H1 (cell line): ENCODE results near the gene CWC15. TPM values are rescaled to one million over a fixed set of nuclear protein-coding genes. Genes with fewer than 3 reads are reported as not detected.
"Not testable (repeated sequence)": the region's sequence is repeated elsewhere in the genome, so short reads cannot be mapped to it uniquely, and the experiment has no call there.

ENCODE experiments used
- CTCF ChIA-PET: fragments of 300-600 bp; sonication (Branson Sonifier 250); formaldehyde crosslinking; loops from one replicate; lab custom pipeline; 2021; ENCODE audit not compliant: partially characterized antibody; lab: Charles Lee
- POLR2A ChIA-PET: fragments of 300-600 bp; sonication (Branson Sonifier 250); formaldehyde crosslinking; loops from one replicate; lab custom pipeline; 2021; ENCODE audit warnings: inconsistent platforms; ENCODE audit not compliant: partially characterized antibody; lab: Charles Lee
- DNase-seq, 2 experiments: peaks; one replicate each; pipeline versions ENCODE4 v3.0.0 to v3.0.0-alpha.2; 2010 to 2022; ENCODE audit warnings: low spot score in 2 of 2, low read depth in 1 of 2, mixed read lengths in 1 of 2
- FAIRE-seq: peaks from 2 replicates; lab custom pipeline; 2011; peaks lifted over from hg19 to GRCh38; lab: Jason Lieb, UNC
- H2AFZ ChIP-seq: 2 replicates; pipeline ENCODE4 v1.8.1; 2012; ENCODE audit warnings: low read length, inconsistent platforms
- H2AK5ac ChIP-seq: 2 replicates; pipeline ENCODE4 v1.6.1; 2013; ENCODE audit warnings: low read depth, low read length
- H2BK120ac ChIP-seq: replicated peaks from 2 replicates; pipeline ENCODE3; 2013; ENCODE audit warnings: low read depth, low read length, inconsistent platforms
- H2BK12ac ChIP-seq: 2 replicates; pipeline ENCODE4 v1.6.1; 2013; ENCODE audit warnings: low read depth, low read length
- H2BK15ac ChIP-seq: 2 replicates; pipeline ENCODE4 v1.6.1; 2013; ENCODE audit warnings: low read length
- H2BK20ac ChIP-seq: 2 replicates; pipeline ENCODE4 v1.6.1; 2013; ENCODE audit warnings: low read length
- H2BK5ac ChIP-seq: 2 replicates; pipeline ENCODE4 v1.6.1; 2013; ENCODE audit warnings: low read depth, low read length
- H3K14ac ChIP-seq: 2 replicates; pipeline ENCODE4 v1.6.1; 2013; ENCODE audit warnings: inconsistent platforms; ENCODE audit not compliant: insufficient read length
- H3K18ac ChIP-seq: 2 replicates; pipeline ENCODE4 v1.6.1; 2013; ENCODE audit warnings: low read length; ENCODE audit errors: extremely low read depth
- H3K23ac ChIP-seq: 2 replicates; pipeline ENCODE4 v1.6.1; 2013; ENCODE audit warnings: inconsistent platforms; ENCODE audit not compliant: insufficient read length
- H3K23me2 ChIP-seq: 2 replicates; pipeline ENCODE4 v1.6.1; 2013; ENCODE audit warnings: low read depth, low read length
- H3K27ac ChIP-seq: 2 replicates; pipeline ENCODE4 v1.6.1; 2011; ENCODE audit warnings: low read depth, low read length, inconsistent platforms
- H3K27me3 ChIP-seq, 4 experiments: replicated peaks in 1 of 4; 1 replicate in 1 of 4; 2 replicates in 3 of 4; pipeline versions ENCODE4 v1.6.1 to v1.8.1; 2011 to 2013; ENCODE audit warnings: low read length in 3 of 4, mild to moderate bottlenecking in 3 of 4, inconsistent platforms in 2 of 4, mixed read lengths in 2 of 4, moderate library complexity in 1 of 4; ENCODE audit not compliant: control insufficient read depth in 3 of 4, insufficient read depth in 3 of 4; ENCODE audit errors: extremely low read depth in 1 of 4
- H3K36me3 ChIP-seq, 4 experiments: 2 replicates each; pipeline versions ENCODE4 v1.6.1 to v1.8.1; 2011 to 2013; ENCODE audit warnings: mild to moderate bottlenecking in 4 of 4, low read length in 3 of 4, moderate library complexity in 2 of 4, control low read depth in 1 of 4, inconsistent platforms in 1 of 4; ENCODE audit not compliant: insufficient read depth in 4 of 4, control insufficient read depth in 2 of 4
- H3K4ac ChIP-seq: replicated peaks from 2 replicates; pipeline ENCODE3; 2013; ENCODE audit warnings: low read length, low read depth, mixed read lengths, inconsistent platforms; ENCODE audit not compliant: insufficient read length
- H3K4me1 ChIP-seq, 4 experiments: replicated peaks in 1 of 4; 1 replicate in 1 of 4; 2 replicates in 3 of 4; pipeline versions ENCODE4 v1.6.1 to v1.8.1; 2011 to 2013; ENCODE audit warnings: low read length in 3 of 4, inconsistent platforms in 2 of 4, mixed read lengths in 1 of 4; ENCODE audit not compliant: insufficient read depth in 4 of 4, control insufficient read depth in 3 of 4
- H3K4me2 ChIP-seq, 2 experiments: 2 replicates each; pipeline versions ENCODE4 v1.6.1 to v1.8.1; 2011 to 2013; ENCODE audit warnings: low read depth in 2 of 2, low read length in 2 of 2, control low read depth in 1 of 2, inconsistent platforms in 1 of 2, mild to moderate bottlenecking in 1 of 2; ENCODE audit not compliant: insufficient read depth in 1 of 2
- H3K4me3 ChIP-seq, 4 experiments: fragments of 200-600, 300-600 bp in 1 of 4; sonication (generic), shearing (Covaris generic), sonication (Bioruptor Twin) in 1 of 4; 2 replicates each; pipeline versions ENCODE4 v1.5.1 to v1.8.1; 2011 to 2016; ENCODE audit warnings: low read length in 4 of 4, low read depth in 3 of 4, control low read depth in 2 of 4, inconsistent platforms in 2 of 4, mild to moderate bottlenecking in 2 of 4, mixed read lengths in 1 of 4, moderate library complexity in 1 of 4; ENCODE audit not compliant: insufficient read depth in 2 of 4; ENCODE audit errors: extremely low read depth in 1 of 4
- H3K56ac ChIP-seq: replicated peaks from 2 replicates; pipeline ENCODE3; 2013; ENCODE audit warnings: low read depth, mild to moderate bottlenecking, mixed read lengths, low read length, inconsistent platforms; ENCODE audit not compliant: insufficient read length
- H3K79me1 ChIP-seq: 2 replicates; pipeline ENCODE4 v1.6.1; 2013; ENCODE audit warnings: low read depth, low read length, control low read depth
- H3K79me2 ChIP-seq, 2 experiments: 2 replicates each; pipeline versions ENCODE4 v1.6.1 to v1.8.1; 2012 to 2013; ENCODE audit warnings: low read length in 2 of 2, mild to moderate bottlenecking in 2 of 2, inconsistent platforms in 1 of 2; ENCODE audit not compliant: insufficient read depth in 2 of 2, control insufficient read depth in 1 of 2
- H3K9ac ChIP-seq, 4 experiments: replicated peaks in 1 of 4; 1 replicate in 1 of 4; 2 replicates in 3 of 4; pipeline versions ENCODE4 v1.6.1 to v1.8.1; 2011 to 2013; ENCODE audit warnings: low read depth in 3 of 4, low read length in 3 of 4, control low read depth in 2 of 4, mild to moderate bottlenecking in 2 of 4, moderate library complexity in 2 of 4, inconsistent platforms in 1 of 4; ENCODE audit errors: extremely low read depth in 1 of 4
- H3K9me3 ChIP-seq, 2 experiments: 2 replicates each; pipeline versions ENCODE4 v1.6.1 to v1.8.1; 2012 to 2013; ENCODE audit warnings: mild to moderate bottlenecking in 2 of 2, moderate library complexity in 2 of 2, control low read depth in 1 of 2, inconsistent platforms in 1 of 2, low read depth in 1 of 2, low read length in 1 of 2, mixed read lengths in 1 of 2; ENCODE audit not compliant: insufficient read depth in 2 of 2
- H4K20me1 ChIP-seq, 2 experiments: replicated peaks in 1 of 2; 2 replicates each; pipeline versions ENCODE3 to v1.8.1; 2011 to 2013; ENCODE audit warnings: inconsistent platforms in 2 of 2, low read length in 2 of 2, mild to moderate bottlenecking in 1 of 2; ENCODE audit not compliant: insufficient read depth in 2 of 2, control insufficient read depth in 1 of 2
- H4K5ac ChIP-seq: 2 replicates; pipeline ENCODE4 v1.6.1; 2013; ENCODE audit warnings: low read length, low read depth, mixed read lengths, inconsistent platforms; ENCODE audit not compliant: insufficient read length
- H4K8ac ChIP-seq: 2 replicates; pipeline ENCODE4 v1.8.0; 2013; ENCODE audit warnings: mild to moderate bottlenecking, moderate library complexity, low read length, inconsistent platforms; ENCODE audit not compliant: insufficient read depth; ENCODE audit errors: extremely low read depth
- H4K91ac ChIP-seq: replicated peaks from 2 replicates; pipeline ENCODE3; 2013; ENCODE audit warnings: low read length, mixed read lengths, inconsistent platforms; ENCODE audit not compliant: insufficient read length
- CEBPB ChIP-seq: IDR thresholded peaks from 2 replicates; pipeline ENCODE4 v1.6.1; 2012; ENCODE audit warnings: low read depth, low read length
- TEAD4 ChIP-seq: IDR thresholded peaks from 2 replicates; pipeline ENCODE4 v1.6.1; 2012; ENCODE audit warnings: low read depth, low read length, inconsistent platforms, mixed read lengths
- WGBS, 2 experiments: shearing (Covaris generic) in 1 of 2; methylation state at CpG; one replicate each; pipeline versions ENCODE4 v1.1.6 to v1.1.7; 2013 to 2015; ENCODE audit warnings: low lambda C conversion rate in 2 of 2, mixed read lengths in 2 of 2, inconsistent platforms in 1 of 2, low coverage in 1 of 2, missing lambda C conversion rate in 1 of 2; ENCODE audit not compliant: insufficient replicate concordance in 2 of 2, insufficient coverage in 1 of 2, insufficient read length in 1 of 2; ENCODE audit errors: extremely low coverage in 1 of 2, missing lambda C conversion rate in 1 of 2; 5-methylcytosine and 5-hydroxymethylcytosine counted together
- polyA plus RNA-seq, 7 experiments: library from polyadenylated mRNA; depleted of rRNA in 3 of 7; stranded (reverse) in 5 of 7; unstranded in 2 of 7; fragments of >200 nt in 5 of 7; fragments of 200-250 nt in 2 of 7; gene quantifications; 1 replicate in 5 of 7; 2 replicates in 1 of 7; 4 replicates in 1 of 7; pipeline versions ENCODE4 v1.2.1 to v1.2.3, GENCODE V29; 2011 to 2013; ENCODE audit warnings: missing spikeins in 2 of 7, mixed read lengths in 2 of 7
- total RNA-seq: library from RNA; stranded (reverse); fragmentation: NEBNext Ultra II Directional; extraction: Animal tissue kit (Norgen Biotek cat#: 25700); gene quantifications from 2 replicates; pipeline ENCODE4 v1.2.1, GENCODE V29; 2021

The CWC15 gene
- total and polyA plus RNA-seq, 2 of the 8 experiments (the other 6 are each of a cell fraction or from before 2014, with no cell fraction given) = 15.7 to 59.4 TPM

GRCh38 chr11:94913718-94914394, 59.5 kb downstream of the CWC15 start:
- H3K56ac ChIP-seq, H4K5ac ChIP-seq, H3K27me3 ChIP-seq, H3K4me3 ChIP-seq, H3K36me3 ChIP-seq, H3K9me3 ChIP-seq, H4K8ac ChIP-seq, H2BK120ac ChIP-seq, H3K18ac ChIP-seq, H3K27ac ChIP-seq: not testable (repeated sequence)
- WGBS, 2 experiments = 86% methylated on average over 2 of the region's 2 CpGs; no CpG with 5 or more reads in 1 of the 2 experiments
- TF ChIP-seq CEBPB = peak; percentile 55; the same call in 1 of the 2 replicates
- TF ChIP-seq TEAD4 = peak; percentile 83
- TF ChIP-seq, all 59 proteins: peak for 2; not testable (repeated sequence) for 57
- H4K91ac ChIP-seq, H3K4me2 ChIP-seq, H2BK15ac ChIP-seq, H3K23ac ChIP-seq, H3K4me1 ChIP-seq, H2BK20ac ChIP-seq, H3K14ac ChIP-seq, H2AFZ ChIP-seq, FAIRE-seq, H2BK5ac ChIP-seq, H3K4ac ChIP-seq, DNase-seq, H3K79me2 ChIP-seq, H3K79me1 ChIP-seq, H3K9ac ChIP-seq, H2AK5ac ChIP-seq, H2BK12ac ChIP-seq, H4K20me1 ChIP-seq, H3K23me2 ChIP-seq: not testable (repeated sequence)
- POLR2A ChIA-PET = interaction anchor here (2.2 kb wide), 1 partner anchor 11 kb away, joined by 6 read pairs; no protein-coding TSS in a partner anchor
- CTCF ChIA-PET = interaction anchor here (0.8 to 1.4 kb wide), 2 partner anchors 16 to 127 kb away, joined by 3 read pairs; no protein-coding TSS in a partner anchor
